Pancreas (tissue), 10 donors: ENCODE data around the gene ALMS1. TPM values are rescaled to one million over a fixed set of nuclear protein-coding genes. Genes with fewer than 3 reads are reported as not detected.
"Not testable (repeated sequence)": the region's sequence is repeated elsewhere in the genome, so short reads cannot be mapped to it uniquely, and the experiment has no call there.

Source experiments
- ATAC-seq, 4 donors: fragments of 200-7000 bp; cut with Tn5 transposase; one replicate each; pipeline versions ENCODE4 v1.8.0 to v1.9.1; 2020; ENCODE audit warnings: mild to moderate bottlenecking in 4 of 4, moderate library complexity in 4 of 4
- DNase-seq, 6 donors: peaks; one replicate each; pipeline ENCODE4 v3.0.0-alpha.2; 2020
- FAIRE-seq: peaks from 2 replicates; lab custom pipeline; 2012; peaks lifted over from hg19 to GRCh38; lab: Jason Lieb, UNC
- H3K27ac ChIP-seq, 4 donors: fragments of 200-600 bp; sonication (generic); 1 replicate in 3 of 4; 2 replicates in 1 of 4; pipeline versions ENCODE4 v1.5.0 to v1.8.0; 2020
- H3K27me3 ChIP-seq, 4 donors: fragments of 200-600 bp; one replicate each; pipeline ENCODE4 v1.8.0; 2021
- H3K36me3 ChIP-seq, 3 donors: fragments of 200-600 bp; sonication (generic) in 1 of 3; one replicate each; pipeline versions ENCODE4 v1.5.0 to v1.8.0; 2020 to 2021
- H3K4me1 ChIP-seq, 3 donors: fragments of 200-600 bp; one replicate each; pipeline ENCODE4 v1.8.0; 2021
- H3K4me3 ChIP-seq, 4 donors: fragments of 200-600 bp; sonication (generic) in 2 of 4; one replicate each; pipeline versions ENCODE4 v1.5.0 to v1.8.0; 2020 to 2021
- H3K9me3 ChIP-seq, 4 donors: fragments of 200-600 bp; one replicate each; pipeline ENCODE4 v1.8.0; 2021
- CTCF ChIP-seq, 4 donors: fragments of 200-600 bp; sonication (generic) in 3 of 4; IDR thresholded peaks; one replicate each; pipeline versions ENCODE4 v1.5.0 to v1.8.0; 2021; ENCODE audit warnings: antibody characterized with exemption in 4 of 4
- WGBS, 2 donors: extraction: QIAGEN DNeasy Blood & Tissue Kit; methylation state at CpG; one replicate each; pipeline ENCODE4 v1.1.7; 2013; 5-methylcytosine and 5-hydroxymethylcytosine counted together
- intact Hi-C, 3 donors: fragments of 100-400 bp; cut with DNase I; formaldehyde crosslinking; loops; one replicate each; pipeline versions ENCODE4 v1.11.1 to v1.14.2; 2022
- polyA plus RNA-seq, 2 donors: library from polyadenylated mRNA; stranded (reverse); fragments of 200-250 nt; gene quantifications; one replicate each; pipeline ENCODE4 v1.2.3, GENCODE V29; 2013
- total RNA-seq, 6 donors: library from RNA; stranded (reverse); fragmentation: NEBNext Ultra II Directional in 4 of 6; extraction: Animal tissue kit (Norgen Biotek cat#: 25700) in 4 of 6; gene quantifications; one replicate each; pipeline versions ENCODE4 v1.2.1 to v1.2.4, GENCODE V29; 2021 to 2023
- donor health status: healthy with polysubstance abuse.
- donor health status: DM: no; HTN: no; CAD: no; lungs with moderate emphysema.
- donor health status: DM: no; HTN: no; CAD: no.
- donor health status: control.
- donor health status: control.
- donor health status: Bipolar disorder and iron deficiency.
- donor health status: DM: yes; HTN: yes; CAD: no.
- donor health status: DM: no; HTN: no; CAD: no.
- donor health status: DM: no; HTN: no; CAD: no.
- donor health status: DM: yes; HTN: yes; CAD: no.

The ALMS1 gene
- total and polyA plus RNA-seq, 8 donors = 7.8 to 19.8 (median 13.3) TPM

GRCh38 chr2:73594251-73594650 lies 208.6 kb downstream of the ALMS1 start:
- intact Hi-C loops = no loop called here
- Histone ChIP-seq H3K36me3 (no peaks in the 10 kb centered on the region), H3K27ac (no peak overlapping the region), H3K9me3 (no peaks in the 10 kb centered on the region), H3K27me3 (no peaks in the 10 kb centered on the region), H3K4me1 (no peaks in the 10 kb centered on the region), H3K4me3 (no peak overlapping the region)
- ATAC-seq (no peak), FAIRE-seq (no peak), DNase-seq (no peak)
- TF ChIP-seq CTCF (IDR thresholded peaks at IDR 0.05) = no peak
- WGBS, 2 donors = 95 to 97% methylated on average over 2 of the region's 2 CpGs

GRCh38 chr2:73601780-73602179 lies 216.1 kb downstream of the ALMS1 start:
- H3K36me3 ChIP-seq = peaks cover 0 to 12% (median 0%) of the 10 kb centered on the region in 3 donors

GRCh38 chr2:73603099-73603588 lies 217.5 kb downstream of the ALMS1 start:
- ATAC-seq, H3K4me1 ChIP-seq, H3K27me3 ChIP-seq, H3K27ac ChIP-seq, H3K9me3 ChIP-seq, FAIRE-seq, intact Hi-C loops, H3K4me3 ChIP-seq, DNase-seq: not testable (repeated sequence)
- WGBS, 2 donors = 85 to 92% methylated on average over 4 of the region's 4 CpGs
- H3K36me3 ChIP-seq = peaks cover 0 to 12% (median 0%) of the 10 kb centered on the region in 3 donors

More at GRCh38 chr2:73601780-73602179, 216.1 kb downstream of the ALMS1 start:
- Histone ChIP-seq H3K27ac (no peak overlapping the region), H3K9me3 (no peaks in the 10 kb centered on the region), H3K4me3 (no peak overlapping the region), H3K27me3 (no peaks in the 10 kb centered on the region), H3K4me1 (no peaks in the 10 kb centered on the region)
- ATAC-seq = no peak
- intact Hi-C loops = no loop called here
- 90 to 92% methylated on average over 5 of the region's 5 CpGs for WGBS, 2 donors
- TF ChIP-seq CTCF (IDR thresholded peaks at IDR 0.05) = no peak
- no peak for DNase-seq
- FAIRE-seq = no peak

GRCh38 chr2:73604589-73604988 lies 219.0 kb downstream of the ALMS1 start:
- 93 to 95% methylated on average over 2 of the region's 2 CpGs for WGBS, 2 donors

GRCh38 chr2:73610111-73610510 lies 224.5 kb downstream of the ALMS1 start:
- intact Hi-C loops = no loop called here
- no peaks in the 10 kb centered on the region for H3K27me3 ChIP-seq
- ATAC-seq (peak in 1 of 4 donors; percentile 27), FAIRE-seq (no peak), DNase-seq (no peak)
- H3K4me3 ChIP-seq = no peak overlapping the region
- no peaks in the 10 kb centered on the region for H3K4me1 ChIP-seq
- no peak overlapping the region for H3K27ac ChIP-seq
- H3K9me3 ChIP-seq = no peaks in the 10 kb centered on the region
- WGBS, 2 donors = 85 to 91% methylated on average over 3 of the region's 3 CpGs
- peaks cover 0 to 4% (median 0%) of the 10 kb centered on the region in 3 donors for H3K36me3 ChIP-seq
- TF ChIP-seq CTCF (IDR thresholded peaks at IDR 0.05) = no peak

More at GRCh38 chr2:73604589-73604988, 219.0 kb downstream of the ALMS1 start:
- DNase-seq, intact Hi-C loops, FAIRE-seq, H3K4me3 ChIP-seq, H3K27ac ChIP-seq, H3K27me3 ChIP-seq, H3K9me3 ChIP-seq, ATAC-seq, H3K4me1 ChIP-seq: not testable (repeated sequence)
- H3K36me3 ChIP-seq = peaks cover 0 to 12% (median 0%) of the 10 kb centered on the region in 3 donors

GRCh38 chr2:73611193-73611592 lies 225.6 kb downstream of the ALMS1 start:
- DNase-seq = no peak
- ATAC-seq = no peak
- Histone ChIP-seq H3K27me3 (no peaks in the 10 kb centered on the region), H3K4me3 (no peak overlapping the region), H3K4me1 (no peaks in the 10 kb centered on the region), H3K27ac (no peak overlapping the region), H3K9me3 (no peaks in the 10 kb centered on the region), H3K36me3 (peaks cover 0 to 4% (median 0%) of the 10 kb centered on the region in 3 donors)
- intact Hi-C loops = no loop called here
- no peak for TF ChIP-seq CTCF (IDR thresholded peaks at IDR 0.05)
- FAIRE-seq = no peak
- WGBS, 2 donors = 80 to 93% methylated on average over 4 of the region's 4 CpGs
